Epidermal melanocyte (primary cell): ENCODE results near the gene JSRP1.

Experiments
- DNase-seq: peaks from one replicate; pipeline ENCODE4 v3.0.0; 2011; ENCODE audit warnings: low spot score; ENCODE audit not compliant: insufficient read length

The JSRP1 gene

GRCh38 chr19:2216361-2217225, 39.6 kb downstream of the JSRP1 start:
- DNase-seq: no peak

GRCh38 chr19:2215281-2215751, 40.9 kb downstream of the JSRP1 start:
- no peak for DNase-seq

GRCh38 chr19:2214251-2214650, 42.0 kb downstream of the JSRP1 start:
- DNase-seq: no peak

GRCh38 chr19:2213799-2214198, 42.4 kb downstream of the JSRP1 start:
- no peak for DNase-seq

- no peak for DNase-seq
These were observed 43.1 kb downstream of the JSRP1 start for GRCh38 chr19:2212861-2213711.

GRCh38 chr19:2210987-2211740, 45.1 kb downstream of the JSRP1 start:
- no peak for DNase-seq

GRCh38 chr19:2210206-2210605, 46.0 kb downstream of the JSRP1 start:
- no peak for DNase-seq

GRCh38 chr19:2209408-2209807, 46.8 kb downstream of the JSRP1 start:
- no peak for DNase-seq

- DNase-seq: no peak
These were observed 47.2 kb downstream of the JSRP1 start for GRCh38 chr19:2208975-2209374.

- peak; percentile 73 for DNase-seq
These were observed 48.0 kb downstream of the JSRP1 start for GRCh38 chr19:2207991-2208860.

- DNase-seq: no peak
These were observed 49.2 kb downstream of the JSRP1 start for GRCh38 chr19:2207008-2207407.

- DNase-seq: no peak
These were observed 53.9 kb downstream of the JSRP1 start for GRCh38 chr19:2202366-2202765.
